Stimulated activated naive B cell treated with anti-CD40 and anti-IgM and Interleukin-4, amounts not matched to agents 10 μg/mL and 1 μg/mL and 100 μg/mL, for 72 hours (primary cell): ENCODE measurements around the gene CYP17A1.
"Not testable (repeated sequence)": the region's sequence is repeated elsewhere in the genome, so short reads cannot be mapped to it uniquely, and the experiment has no call there.

ENCODE experiments used
- ATAC-seq, 2 donors: fragments of 150-1000 bp; cut with Tn5 transposase; replicated peaks; 2 replicates each; pipeline ENCODE4 v1.10.0; 2021; ENCODE audit warnings: moderate library complexity in 1 of 2
- DNase-seq: peaks from one replicate; pipeline ENCODE4 v3.0.0; 2021
- H3K27ac Mint-ChIP-seq: one replicate; pipeline ENCODE4 v1.8.0; 2022; ENCODE audit warnings: mild to moderate bottlenecking, mixed read lengths
- H3K27me3 Mint-ChIP-seq, 2 donors: one replicate each; pipeline ENCODE4 v1.8.0; 2022; ENCODE audit warnings: mixed read lengths in 2 of 2
- H3K36me3 Mint-ChIP-seq, 2 donors: one replicate each; pipeline ENCODE4 v1.8.0; 2022; ENCODE audit warnings: mixed read lengths in 2 of 2, mild to moderate bottlenecking in 1 of 2
- H3K4me1 Mint-ChIP-seq, 2 donors: one replicate each; pipeline ENCODE4 v1.8.0; 2022; ENCODE audit warnings: mixed read lengths in 2 of 2, mild to moderate bottlenecking in 1 of 2
- H3K4me3 Mint-ChIP-seq, 2 donors: one replicate each; pipeline ENCODE4 v1.8.0; 2022; ENCODE audit warnings: mild to moderate bottlenecking in 2 of 2, mixed read lengths in 2 of 2, moderate library complexity in 1 of 2
- H3K9me3 Mint-ChIP-seq, 2 donors: one replicate each; pipeline ENCODE4 v1.8.0; 2022; ENCODE audit warnings: mixed read lengths in 2 of 2, mild to moderate bottlenecking in 1 of 2

The CYP17A1 gene

DNA sequence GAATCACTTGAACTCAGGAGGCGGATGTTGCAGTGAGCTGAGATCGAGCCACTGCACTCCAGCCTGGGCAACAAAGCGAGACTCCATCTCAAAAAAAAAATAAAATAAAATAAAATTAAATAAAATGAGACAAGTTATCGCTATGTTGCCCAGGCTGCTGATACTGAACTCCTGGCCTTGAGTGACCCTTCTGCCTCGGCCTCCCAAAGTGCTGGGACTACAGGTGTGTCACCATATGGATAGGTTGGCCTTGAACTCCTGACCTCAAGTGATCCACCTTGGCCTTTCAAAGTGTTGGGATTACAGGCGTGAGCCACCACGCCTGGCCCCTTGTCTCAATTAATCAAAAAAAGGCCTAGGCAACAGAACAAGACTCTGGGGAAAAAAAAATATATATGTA, 16.0 kb upstream of the CYP17A1 start:
- not testable (repeated sequence) for H3K27me3 Mint-ChIP-seq

DNA sequence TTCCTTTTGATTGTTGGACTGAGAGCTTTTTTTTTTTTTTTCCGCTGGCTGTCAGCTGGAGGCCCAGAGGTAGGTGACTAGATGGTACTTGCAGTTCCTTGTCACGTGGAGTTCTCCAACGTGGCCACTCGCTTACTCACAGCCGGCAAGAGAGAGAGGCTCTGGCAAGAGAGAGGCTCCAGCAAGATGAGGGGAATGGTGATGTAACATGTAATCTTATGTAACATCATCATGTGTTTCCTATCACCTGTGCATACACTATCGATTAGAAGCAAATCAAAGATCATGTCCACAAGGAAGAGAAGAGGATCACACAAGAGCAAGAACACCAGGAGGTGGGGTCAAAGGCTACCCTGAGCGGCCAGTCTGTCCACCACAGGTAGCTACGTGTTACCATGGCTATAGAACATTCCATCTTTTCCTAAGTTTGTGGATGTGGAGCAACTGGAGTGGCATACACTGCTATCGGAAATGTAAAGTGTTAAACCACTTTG, 12.9 kb upstream of the CYP17A1 start:
- Mint-ChIP-seq H3K36me3 (no peaks in the 10 kb centered on the region), H3K9me3 (no peaks in the 10 kb centered on the region), H3K27me3 (no peaks in the 10 kb centered on the region), H3K4me3 (no peak overlapping the region), H3K4me1 (peaks cover under 1 to 5% of the 10 kb centered on the region in 2 donors), H3K27ac (no peak overlapping the region)
- DNase-seq (no peak), ATAC-seq (no peak)

More for the DNA sequence above, 16.0 kb upstream of the CYP17A1 start:
- H3K27ac Mint-ChIP-seq, H3K9me3 Mint-ChIP-seq, ATAC-seq, H3K36me3 Mint-ChIP-seq, H3K4me3 Mint-ChIP-seq, DNase-seq: not testable (repeated sequence)
- H3K4me1 Mint-ChIP-seq: peaks cover 8 to 17% of the 10 kb centered on the region in 2 donors

DNA sequence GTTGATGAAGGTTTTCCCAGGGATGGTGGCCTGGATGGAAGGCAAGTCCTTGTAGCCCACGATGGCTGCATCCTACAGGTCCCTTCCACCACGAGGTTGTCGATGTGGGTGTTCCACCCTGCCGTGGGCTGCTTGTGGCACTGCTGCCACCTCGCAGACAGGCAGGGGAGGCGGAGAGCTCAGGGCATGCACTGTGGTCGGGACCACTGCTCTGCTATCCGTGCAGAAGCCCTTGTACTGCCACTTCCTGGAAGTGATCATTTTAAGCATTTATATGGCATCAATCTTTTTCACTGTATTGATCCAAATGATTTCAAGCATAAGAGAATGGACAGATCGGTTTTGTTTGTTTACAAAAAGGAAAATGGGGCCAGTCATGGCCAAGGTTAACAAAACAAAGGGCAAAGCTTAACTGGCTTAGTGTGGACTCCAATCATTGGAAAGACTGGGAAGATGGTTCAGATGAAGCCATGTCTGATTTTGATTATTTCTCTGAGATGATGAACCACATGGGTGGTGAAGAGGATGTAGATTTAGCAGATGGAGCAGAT, 8.2 kb upstream of the CYP17A1 start:
- DNase-seq (no peak), ATAC-seq (no peak)
- Mint-ChIP-seq H3K27me3 (peaks cover 8% of the 10 kb centered on the region in 2 donors), H3K36me3 (peaks cover 2 to 4% of the 10 kb centered on the region in 2 donors), H3K4me3 (no peak overlapping the region), H3K9me3 (peaks cover 5 to 8% of the 10 kb centered on the region in 2 donors), H3K27ac (no peak overlapping the region), H3K4me1 (no peaks in the 10 kb centered on the region)

DNA sequence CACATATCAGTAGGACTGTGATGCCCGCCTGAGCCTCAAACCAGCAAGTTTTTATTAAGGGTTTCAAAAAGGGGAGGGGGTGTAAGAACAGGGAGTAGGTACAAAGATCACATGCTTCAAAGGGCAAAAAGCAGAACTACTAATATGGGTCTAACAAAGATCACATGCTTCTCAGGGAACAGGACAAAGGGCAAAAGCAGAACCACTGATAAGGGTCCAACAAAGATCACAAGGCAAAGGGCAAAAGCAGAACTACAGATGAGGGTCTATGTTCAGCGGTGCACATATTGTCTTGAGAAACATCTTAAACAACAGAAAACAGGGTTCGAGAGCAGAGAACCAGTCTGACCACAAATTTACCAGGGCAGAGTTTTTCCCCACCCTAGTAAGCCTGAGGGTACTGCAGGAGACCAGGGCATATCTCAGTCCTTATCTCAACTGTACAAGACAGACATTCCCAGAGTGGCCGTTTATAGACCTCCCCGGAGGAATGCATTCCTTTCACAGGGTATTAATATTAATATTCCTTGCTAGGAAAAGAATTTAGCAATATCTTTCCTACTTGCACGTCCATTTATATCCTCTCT, 7.1 kb upstream of the CYP17A1 start:
- not testable (repeated sequence) for H3K4me3 Mint-ChIP-seq, H3K4me1 Mint-ChIP-seq, H3K36me3 Mint-ChIP-seq, DNase-seq, ATAC-seq, H3K9me3 Mint-ChIP-seq, H3K27ac Mint-ChIP-seq
- H3K27me3 Mint-ChIP-seq: peaks cover 8 to 17% of the 10 kb centered on the region in 2 donors

DNA sequence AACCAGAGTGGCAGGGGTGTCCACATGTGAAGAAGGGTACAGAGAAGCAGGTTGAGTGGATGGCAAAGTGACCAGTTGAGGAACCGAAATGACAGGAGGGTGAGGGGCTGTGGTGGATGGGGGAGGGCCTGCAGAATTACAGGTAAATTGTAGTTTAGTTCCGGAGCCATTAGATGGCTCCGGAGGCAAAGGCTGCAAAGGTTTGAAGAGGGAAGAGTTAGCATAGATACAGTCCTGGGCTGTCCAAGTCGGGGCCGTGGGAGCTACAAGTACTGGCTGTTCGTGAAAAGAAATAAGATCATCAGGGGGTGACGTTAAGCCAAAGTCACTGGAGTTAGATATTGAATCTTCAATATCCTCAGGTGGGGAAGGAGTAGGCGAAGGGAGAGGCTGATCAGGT, 5.9 kb upstream of the CYP17A1 start:
- Mint-ChIP-seq H3K27me3 (peaks cover 8 to 18% of the 10 kb centered on the region in 2 donors), H3K9me3 (peaks cover 8 to 14% of the 10 kb centered on the region in 2 donors)
- not testable (repeated sequence) for ATAC-seq, H3K4me3 Mint-ChIP-seq, H3K27ac Mint-ChIP-seq, DNase-seq, H3K36me3 Mint-ChIP-seq, H3K4me1 Mint-ChIP-seq

DNA sequence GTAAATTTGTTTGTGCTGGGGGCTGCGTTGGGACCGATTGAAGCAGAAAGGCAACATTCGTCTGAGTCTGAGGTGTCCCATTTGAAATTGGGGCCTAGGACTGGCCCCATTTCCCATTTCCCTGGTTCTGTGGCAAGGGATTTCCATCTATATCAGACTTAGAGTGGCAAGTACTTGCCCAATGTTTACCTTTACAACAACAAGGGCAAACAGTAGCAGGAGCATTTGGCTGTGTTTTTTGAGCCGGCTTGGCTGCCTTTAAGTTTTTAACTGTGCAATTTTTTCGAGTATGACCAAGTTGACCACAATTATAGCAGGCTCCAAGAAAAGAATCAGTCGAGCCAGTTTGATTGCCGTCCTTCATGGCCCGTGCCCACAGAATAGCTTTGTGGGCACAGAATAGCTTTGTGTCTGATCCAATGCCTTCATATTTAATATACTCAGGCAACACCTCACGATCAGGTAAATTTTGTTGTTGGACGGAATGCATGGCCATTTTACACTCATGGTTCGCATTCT, 4.7 kb upstream of the CYP17A1 start:
- Mint-ChIP-seq H3K27me3 (peaks cover 8 to 18% of the 10 kb centered on the region in 2 donors), H3K4me1 (no peaks in the 10 kb centered on the region), H3K9me3 (peaks cover 12 to 15% of the 10 kb centered on the region in 2 donors), H3K36me3 (peaks cover 2 to 4% of the 10 kb centered on the region in 2 donors), H3K4me3 (no peak overlapping the region), H3K27ac (no peak overlapping the region)
- ATAC-seq: no peak
- DNase-seq: no peak

DNA sequence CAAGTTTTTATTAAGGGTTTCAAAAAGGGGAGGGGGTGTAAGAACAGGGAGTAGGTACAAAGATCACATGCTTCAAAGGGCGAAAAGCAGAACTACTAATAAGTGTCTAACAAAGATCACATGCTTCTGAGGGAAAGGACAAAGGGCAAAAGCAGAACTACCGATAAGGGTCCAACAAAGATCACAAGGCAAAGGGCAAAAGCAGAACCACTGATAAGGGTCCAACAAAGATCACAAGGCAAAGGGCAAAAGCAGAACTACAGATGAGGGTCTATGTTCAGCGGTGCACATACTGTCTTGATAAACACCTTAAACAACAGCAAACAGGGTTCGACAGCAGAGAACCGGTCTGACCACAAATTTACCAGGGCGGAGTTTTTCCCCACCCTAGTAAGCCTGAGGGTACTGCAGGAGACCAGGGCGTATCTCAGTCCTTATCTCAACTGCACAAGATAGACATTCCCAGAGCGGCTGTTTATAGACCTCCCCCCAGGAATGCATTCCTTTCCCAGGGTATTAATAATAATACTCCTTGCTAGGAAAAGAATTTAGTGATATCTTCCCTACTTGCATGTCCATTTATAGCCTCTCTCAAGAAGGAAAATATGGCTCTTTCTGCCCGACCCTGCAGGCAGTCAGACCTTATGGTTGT, 1.2 kb upstream of the CYP17A1 start:
- peaks cover 8 to 18% of the 10 kb centered on the region in 2 donors for H3K27me3 Mint-ChIP-seq

DNA sequence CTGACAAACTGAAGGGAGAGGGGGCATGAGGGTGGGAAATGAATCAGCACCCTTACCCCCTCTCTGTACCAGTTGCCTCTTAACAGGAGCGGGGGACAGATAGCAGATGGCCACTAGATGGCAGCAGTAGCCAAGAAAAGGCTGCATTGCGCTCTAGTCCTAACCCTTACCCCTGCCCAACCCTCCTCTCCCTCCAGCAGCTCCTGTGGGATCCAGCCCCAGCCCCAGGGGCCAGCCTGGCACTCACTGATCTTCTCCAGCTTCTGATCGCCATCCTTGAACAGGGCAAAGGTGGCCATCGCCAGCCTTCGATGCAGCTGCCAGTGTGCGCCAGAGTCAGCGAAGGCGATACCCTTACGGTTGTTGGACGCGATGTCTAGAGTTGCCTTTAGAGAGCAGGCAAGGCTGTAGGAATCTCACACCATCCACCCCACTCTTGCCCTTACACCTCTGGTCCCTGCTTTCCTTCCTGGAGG, 2.2 kb downstream of the CYP17A1 start:
- H3K4me3 Mint-ChIP-seq: no peak overlapping the region
- no peaks in the 10 kb centered on the region for H3K36me3 Mint-ChIP-seq
- H3K9me3 Mint-ChIP-seq: peaks cover 7 to 8% of the 10 kb centered on the region in 2 donors
- peak; percentile 100 for ATAC-seq
- peaks cover 3 to 7% of the 10 kb centered on the region in 2 donors for H3K4me1 Mint-ChIP-seq
- peak; percentile 60 for DNase-seq
- peaks cover 0 to 8% of the 10 kb centered on the region in 2 donors for H3K27me3 Mint-ChIP-seq
- no peak overlapping the region for H3K27ac Mint-ChIP-seq

More for the DNA sequence above, 1.2 kb upstream of the CYP17A1 start:
- not testable (repeated sequence) for ATAC-seq, H3K36me3 Mint-ChIP-seq, H3K4me3 Mint-ChIP-seq, H3K9me3 Mint-ChIP-seq, H3K27ac Mint-ChIP-seq, H3K4me1 Mint-ChIP-seq, DNase-seq

DNA sequence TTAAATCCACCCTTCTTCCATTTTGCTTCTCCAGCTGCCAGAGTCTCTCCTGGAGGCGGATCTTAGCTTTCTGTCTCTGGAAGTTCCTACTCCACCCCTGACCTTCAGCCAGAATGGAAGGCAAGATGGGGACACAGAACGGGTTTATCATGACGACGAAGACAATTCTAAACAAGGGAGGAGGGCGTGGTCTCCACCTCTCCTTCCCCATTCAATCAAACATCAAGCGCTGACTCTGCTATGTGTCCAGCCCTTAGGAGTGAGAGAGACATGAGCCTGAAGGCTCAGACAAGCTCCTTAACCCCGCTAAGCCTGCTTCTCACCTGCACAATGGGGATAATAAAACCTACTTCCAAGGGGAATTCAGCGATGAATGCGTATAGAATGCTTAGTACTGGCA, 3.1 kb downstream of the CYP17A1 start:
- no peak for ATAC-seq
- Mint-ChIP-seq H3K9me3 (peaks cover 7% of the 10 kb centered on the region in 2 donors), H3K27ac (no peak overlapping the region), H3K36me3 (no peaks in the 10 kb centered on the region), H3K27me3 (no peaks in the 10 kb centered on the region), H3K4me3 (no peak overlapping the region), H3K4me1 (peaks cover 3 to 7% of the 10 kb centered on the region in 2 donors)
- no peak for DNase-seq

DNA sequence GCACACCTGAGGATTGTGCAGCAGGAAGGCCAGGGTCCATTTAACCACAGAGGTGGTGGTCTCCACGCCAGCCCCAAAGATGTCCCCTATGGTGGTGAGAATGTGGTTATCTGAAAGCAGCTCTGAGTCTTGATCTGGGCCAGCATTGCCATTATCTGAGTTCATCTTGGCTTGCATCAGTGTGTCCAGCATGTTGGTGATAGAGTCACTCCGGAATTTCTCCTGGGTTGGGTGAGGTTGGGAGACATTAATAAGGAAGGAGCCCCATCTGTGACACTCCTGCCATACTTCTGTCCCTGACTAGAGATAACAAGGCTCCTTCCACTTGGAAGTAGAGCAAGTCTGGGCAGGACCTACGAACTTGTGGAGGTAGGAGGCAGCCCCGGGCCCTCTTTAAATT, 4.2 kb downstream of the CYP17A1 start:
- DNase-seq (no peak), ATAC-seq (no peak)
- Mint-ChIP-seq H3K27ac (no peak overlapping the region), H3K36me3 (no peaks in the 10 kb centered on the region), H3K27me3 (no peaks in the 10 kb centered on the region), H3K4me1 (peaks cover 3 to 7% of the 10 kb centered on the region in 2 donors), H3K4me3 (no peak overlapping the region), H3K9me3 (peaks cover under 1 to 2% of the 10 kb centered on the region in 2 donors)

DNA sequence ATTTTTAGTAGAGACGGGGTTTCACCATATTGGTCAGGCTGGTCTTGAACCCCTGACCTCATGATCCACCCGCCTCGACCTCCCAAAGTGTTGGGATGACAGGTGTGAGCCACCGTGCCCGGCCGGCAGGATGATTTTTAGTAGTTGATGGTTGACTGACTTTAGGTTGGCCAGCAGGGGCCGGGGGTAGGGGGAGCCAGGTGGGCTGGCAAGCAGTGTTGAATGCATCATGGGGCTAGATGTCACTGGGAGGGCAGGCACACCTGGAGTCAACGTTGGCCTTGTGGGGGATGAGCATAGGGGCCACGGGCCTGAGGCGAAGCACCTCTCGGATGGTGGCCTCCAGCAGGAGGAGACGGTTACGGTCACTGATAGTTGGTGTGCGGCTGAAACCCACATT, 5.0 kb downstream of the CYP17A1 start:
- no peaks in the 10 kb centered on the region for H3K27me3 Mint-ChIP-seq
- H3K36me3 Mint-ChIP-seq: no peaks in the 10 kb centered on the region
- DNase-seq (no peak), ATAC-seq (no peak)
- H3K27ac Mint-ChIP-seq: peak overlapping the region; percentile 65
- peaks cover 3 to 7% of the 10 kb centered on the region in 2 donors for H3K4me1 Mint-ChIP-seq
- H3K4me3 Mint-ChIP-seq: no peak overlapping the region
- no peaks in the 10 kb centered on the region for H3K9me3 Mint-ChIP-seq

DNA sequence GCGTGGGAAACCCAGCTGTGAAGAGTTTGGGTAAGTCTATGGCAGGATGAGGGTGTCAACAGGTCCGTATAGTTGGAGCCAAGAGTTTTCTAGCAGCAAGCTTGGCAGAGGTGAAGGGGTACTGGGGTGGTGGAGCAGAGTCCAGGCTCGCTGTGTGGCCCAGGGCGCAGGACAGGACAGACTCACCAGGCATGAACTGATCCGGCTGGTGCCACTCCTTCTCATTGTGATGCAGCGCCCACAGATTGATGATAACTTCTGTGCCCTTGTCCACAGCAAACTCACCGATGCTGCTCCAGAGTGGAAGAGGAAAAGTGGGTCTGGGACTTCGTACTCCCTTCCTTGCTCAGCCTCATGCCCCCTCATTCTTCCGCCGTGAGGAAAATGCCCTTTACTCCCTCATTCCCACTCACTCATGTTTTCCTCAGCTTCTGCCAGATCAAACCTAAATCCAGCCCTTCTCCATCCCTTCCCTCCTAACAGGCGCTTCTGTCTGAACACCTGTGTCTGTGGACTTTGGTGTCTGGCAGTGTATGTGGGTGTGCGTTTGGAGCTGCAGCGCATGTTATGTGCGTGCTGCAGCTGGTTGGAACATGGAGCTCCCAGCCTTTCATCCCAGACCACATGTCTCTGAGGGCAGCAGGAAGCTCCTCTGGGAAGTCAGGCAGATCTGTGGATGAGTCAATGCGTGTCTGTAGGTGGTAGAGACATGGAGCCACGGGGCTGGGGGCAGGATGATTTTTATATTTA, 5.7 kb downstream of the CYP17A1 start:
- ATAC-seq (no peak), DNase-seq (no peak)
- no peaks in the 10 kb centered on the region for H3K9me3 Mint-ChIP-seq
- no peak overlapping the region for H3K27ac Mint-ChIP-seq
- no peak overlapping the region for H3K4me3 Mint-ChIP-seq
- no peaks in the 10 kb centered on the region for H3K27me3 Mint-ChIP-seq
- H3K4me1 Mint-ChIP-seq: peaks cover 3 to 7% of the 10 kb centered on the region in 2 donors
- no peaks in the 10 kb centered on the region for H3K36me3 Mint-ChIP-seq

DNA sequence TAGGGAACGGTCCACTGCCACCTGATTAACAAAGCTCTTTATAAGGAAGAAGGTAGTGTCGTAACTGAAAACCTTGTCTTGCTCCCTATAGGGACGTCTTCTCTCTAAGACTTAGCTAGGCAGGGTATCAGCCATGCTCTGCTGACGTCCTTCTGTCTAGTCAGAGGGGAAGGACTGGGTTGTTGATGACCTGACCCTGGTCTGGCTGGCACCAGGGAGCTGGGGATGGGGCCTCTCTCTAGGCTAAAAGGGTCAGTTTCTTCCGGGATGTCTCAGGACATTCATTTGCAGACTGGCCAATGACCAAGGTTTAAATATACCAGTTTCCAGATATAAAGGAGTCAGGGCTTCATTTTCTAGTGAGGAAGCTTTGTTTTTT, 9.6 kb downstream of the CYP17A1 start:
- Mint-ChIP-seq H3K27me3 (no peaks in the 10 kb centered on the region), H3K9me3 (no peaks in the 10 kb centered on the region), H3K4me1 (no peaks in the 10 kb centered on the region), H3K4me3 (no peak overlapping the region), H3K36me3 (no peaks in the 10 kb centered on the region), H3K27ac (no peak overlapping the region)
- no peak for DNase-seq
- ATAC-seq: no peak

DNA sequence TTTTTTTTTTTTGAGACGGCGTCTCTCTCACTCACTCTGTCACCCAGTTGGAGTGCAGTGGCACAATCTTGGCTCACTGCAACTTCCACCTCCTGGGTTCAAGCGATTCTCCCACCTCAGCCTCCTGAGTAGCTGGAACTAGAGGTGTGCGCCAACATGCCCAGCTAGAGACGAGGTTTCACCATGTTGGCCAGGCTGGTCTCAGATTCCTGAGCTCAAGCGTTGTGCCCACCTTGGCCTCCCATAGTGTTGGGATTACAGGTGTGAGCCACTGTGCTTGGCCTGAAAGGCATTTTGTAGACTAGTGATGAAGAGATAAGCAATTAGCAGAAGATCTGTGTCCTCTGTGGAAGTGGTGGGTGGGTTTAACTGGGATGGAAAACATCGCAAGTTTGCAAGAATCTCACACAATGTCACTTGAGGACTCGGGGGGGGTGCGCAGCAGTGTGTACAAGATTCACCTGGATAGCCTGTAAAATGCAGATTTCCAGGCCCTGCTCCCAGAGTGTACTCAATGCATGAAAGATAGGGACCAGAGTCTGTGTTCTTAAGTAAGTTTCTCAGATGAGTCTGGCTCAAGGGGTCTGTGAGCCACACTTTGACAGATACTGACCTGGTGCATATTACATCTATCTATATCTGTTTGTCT, 10.9 kb downstream of the CYP17A1 start:
- no peaks in the 10 kb centered on the region for H3K27me3 Mint-ChIP-seq
- no peak for ATAC-seq
- H3K27ac Mint-ChIP-seq: no peak overlapping the region
- H3K4me1 Mint-ChIP-seq: no peaks in the 10 kb centered on the region
- no peaks in the 10 kb centered on the region for H3K9me3 Mint-ChIP-seq
- no peaks in the 10 kb centered on the region for H3K36me3 Mint-ChIP-seq
- H3K4me3 Mint-ChIP-seq: no peak overlapping the region
- DNase-seq: no peak
